HEK293T (cell line): ENCODE data around the gene SLC25A25.

Source experiments
- CTCF ChIA-PET: fragments of 350-600 bp; formaldehyde crosslinking; extraction: SDS; loops from one replicate; lab custom pipeline; 2021; ENCODE audit warnings: antibody characterized with exemption, inconsistent platforms; lab: Yijun Ruan, JAX
- POLR2A ChIA-PET: fragments of 350-600 bp; formaldehyde crosslinking; extraction: SDS; loops from one replicate; lab custom pipeline; 2020; ENCODE audit warnings: antibody characterized with exemption, inconsistent platforms; lab: Yijun Ruan, JAX
- DNase-seq: peaks from one replicate; pipeline ENCODE4 v3.0.0; 2012; ENCODE audit warnings: mixed read lengths; ENCODE audit errors: extremely low spot score
- ARNT ChIP-seq: fragments of 450-650 bp; IDR thresholded peaks from 2 replicates; pipeline ENCODE4 v1.6.1; 2017; ENCODE audit warnings: mild to moderate bottlenecking
- BHLHE40 ChIP-seq: fragments of 450-650 bp; IDR thresholded peaks from 2 replicates; pipeline ENCODE4 v1.6.1; 2016; ENCODE audit warnings: mild to moderate bottlenecking, moderate library complexity, borderline replicate concordance
- CTBP1 ChIP-seq: fragments of 450-650 bp; IDR thresholded peaks from 2 replicates; pipeline ENCODE4 v1.6.1; 2016; ENCODE audit warnings: borderline replicate concordance
- ELF4 ChIP-seq: fragments of 450-650 bp; IDR thresholded peaks from 2 replicates; pipeline ENCODE4 v1.6.1; 2017; ENCODE audit warnings: antibody characterized with exemption
- FOXA1 ChIP-seq: fragments of 450-650 bp; IDR thresholded peaks from 2 replicates; pipeline ENCODE4 v1.6.1; 2016; ENCODE audit warnings: mild to moderate bottlenecking
- FOXK2 ChIP-seq: fragments of 450-650 bp; IDR thresholded peaks from 2 replicates; pipeline ENCODE4 v1.6.1; 2016; ENCODE audit warnings: mild to moderate bottlenecking
- FOXM1 ChIP-seq: fragments of 450-650 bp; IDR thresholded peaks from 2 replicates; pipeline ENCODE4 v1.6.1; 2017; ENCODE audit warnings: mild to moderate bottlenecking, borderline replicate concordance
- HDGF ChIP-seq: fragments of 450-650 bp; IDR thresholded peaks from 2 replicates; pipeline ENCODE4 v1.6.1; 2017; ENCODE audit warnings: antibody characterized with exemption, borderline replicate concordance
- L3MBTL2 ChIP-seq: fragments of 450-650 bp; conservative IDR thresholded peaks from 2 replicates; pipeline ENCODE4 v1.6.1; 2016; ENCODE audit warnings: mild to moderate bottlenecking
- LEF1 ChIP-seq: fragments of 450-650 bp; IDR thresholded peaks from 2 replicates; pipeline ENCODE4 v1.6.1; 2017; ENCODE audit warnings: mild to moderate bottlenecking, borderline replicate concordance
- NFRKB ChIP-seq: fragments of 450-650 bp; IDR thresholded peaks from 2 replicates; pipeline ENCODE4 v1.6.1; 2016; ENCODE audit warnings: mild to moderate bottlenecking, moderate library complexity
- PKNOX1 ChIP-seq: fragments of 450-650 bp; IDR thresholded peaks from 2 replicates; pipeline ENCODE4 v1.6.1; 2016
- SP1 ChIP-seq: fragments of 450-650 bp; IDR thresholded peaks from 2 replicates; pipeline ENCODE4 v1.6.1; 2017
- SUZ12 ChIP-seq: fragments of 450-650 bp; IDR thresholded peaks from 2 replicates; pipeline ENCODE4 v1.6.1; 2016; ENCODE audit warnings: mild to moderate bottlenecking
- TARDBP ChIP-seq: fragments of 450-650 bp; IDR thresholded peaks from 2 replicates; pipeline ENCODE4 v1.6.1; 2016
- ZNF384 ChIP-seq: fragments of 450-650 bp; IDR thresholded peaks from 2 replicates; pipeline ENCODE4 v1.6.1; 2016

SLC25A25 gene

GRCh38 chr9:128115187-128116103, 47.4 kb downstream of the SLC25A25 start:
- DNase-seq: no peak
- TF ChIP-seq ELF4 (no peak), L3MBTL2 (no peak), NFRKB (no peak), FOXM1 (no peak), SUZ12 (no peak), LEF1 (no peak), CTBP1 (no peak), PKNOX1 (no peak), FOXA1 (no peak), TARDBP (no peak), ARNT (no peak)
- ChIA-PET CTCF (interaction anchor here (0.7 to 1.1 kb wide), 3 partner anchors 9 to 172 kb away, joined by 3 to 4 read pairs (median 3); no protein-coding TSS in a partner anchor), POLR2A (interaction anchor here (1.2 to 1.3 kb wide), 2 partner anchors 15 to 48 kb away, joined by 3 read pairs; partner anchors contain the start of gene SLC25A25)

GRCh38 chr9:128116104-128117083, 48.4 kb downstream of the SLC25A25 start:
- ChIA-PET POLR2A (interaction anchor here (1.3 kb wide), 1 partner anchor 16 kb away, joined by 3 read pairs; no protein-coding TSS in a partner anchor), CTCF (interaction anchor here (0.7 to 1.8 kb wide), 4 partner anchors 8 to 174 kb away, joined by 3 to 12 read pairs (median 4); no protein-coding TSS in a partner anchor)
- DNase-seq: no peak
- TF ChIP-seq SP1 (no peak), FOXK2 (no peak), NFRKB (no peak), ARNT (no peak), FOXM1 (no peak), FOXA1 (no peak), TARDBP (no peak), LEF1 (no peak), ELF4 (no peak), L3MBTL2 (no peak), HDGF (no peak), BHLHE40 (no peak), PKNOX1 (no peak)

- ChIA-PET CTCF (interaction anchor here (0.6 to 1.8 kb wide), 24 partner anchors 8 to 461 kb away, joined by 3 to 12 read pairs (median 4); partner anchors contain the start of gene SLC25A25), POLR2A (no interaction called here)
- no peak for TF ChIP-seq BHLHE40
- no peak for TF ChIP-seq PKNOX1
- TF ChIP-seq ZNF384: no peak
- no peak for TF ChIP-seq HDGF
- TF ChIP-seq LEF1: no peak
- peak; percentile 67 for TF ChIP-seq ARNT
- no peak for TF ChIP-seq L3MBTL2
- no peak for TF ChIP-seq NFRKB
- DNase-seq: peak; percentile 89
Measured at GRCh38 chr9:128117613-128118471, 49.8 kb downstream of the SLC25A25 start.

GRCh38 chr9:128118472-128118857, 50.4 kb downstream of the SLC25A25 start:
- ChIA-PET CTCF (interaction anchor here (0.8 to 1.8 kb wide), 8 partner anchors 8 to 74 kb away, joined by 3 to 12 read pairs (median 6); no protein-coding TSS in a partner anchor), POLR2A (no interaction called here)
- no peak for DNase-seq
- TF ChIP-seq L3MBTL2 (no peak), PKNOX1 (no peak), SP1 (no peak), FOXM1 (no peak), LEF1 (no peak)
